Smooth muscle cell (in vitro differentiated cells): ENCODE measurements around the gene AMFR. TPM values are rescaled to one million over a fixed set of nuclear protein-coding genes. Genes with fewer than 3 reads are reported as not detected.

Experiments
- DNase-seq: peaks from one replicate; lab custom pipeline; 2025; ENCODE audit not compliant: unreplicated experiment; lab: John Stamatoyannopoulos, UW
- H2AFZ ChIP-seq: fragments of 200-600 bp; sonication (generic); 2 replicates; pipeline ENCODE4 v1.6.0; 2016; ENCODE audit warnings: antibody characterized with exemption, low read depth, mild to moderate bottlenecking
- H3F3A ChIP-seq: fragments of 200-600 bp; sonication (generic); 2 replicates; pipeline ENCODE4 v1.6.0; 2017; ENCODE audit warnings: antibody characterized with exemption, low read depth
- H3K27ac ChIP-seq: fragments of 200-600 bp; sonication (generic); 2 replicates; pipeline ENCODE4 v1.5.1; 2016; ENCODE audit warnings: low read depth, mild to moderate bottlenecking
- H3K27me3 ChIP-seq: fragments of 200-600 bp; sonication (generic); 2 replicates; pipeline ENCODE4 v1.6.1; 2016; ENCODE audit warnings: low read depth, mild to moderate bottlenecking
- H3K36me3 ChIP-seq: fragments of 200-600 bp; sonication (generic); 2 replicates; pipeline ENCODE4 v1.5.1; 2016; ENCODE audit warnings: low read depth
- H3K4me1 ChIP-seq: fragments of 200-600 bp; sonication (generic); 2 replicates; pipeline ENCODE4 v1.5.1; 2016; ENCODE audit warnings: low read depth
- H3K4me2 ChIP-seq: fragments of 200-600 bp; sonication (generic); 2 replicates; pipeline ENCODE4 v1.6.0; 2016; ENCODE audit warnings: mild to moderate bottlenecking
- H3K4me3 ChIP-seq: fragments of 200-600 bp; sonication (generic); 2 replicates; pipeline ENCODE4 v1.5.1; 2016; ENCODE audit warnings: mild to moderate bottlenecking
- H3K79me2 ChIP-seq: fragments of 200-600 bp; sonication (generic); 2 replicates; pipeline ENCODE4 v1.6.0; 2016; ENCODE audit warnings: low read depth, mild to moderate bottlenecking
- H3K9ac ChIP-seq: fragments of 200-600 bp; sonication (generic); 2 replicates; pipeline ENCODE4 v1.6.0; 2016; ENCODE audit warnings: low read depth
- H3K9me3 ChIP-seq: fragments of 200-600 bp; sonication (generic); replicated peaks from 2 replicates; pipeline ENCODE4 v1.5.1; 2016; ENCODE audit warnings: low read depth
- H4K20me1 ChIP-seq: fragments of 200-600 bp; sonication (generic); 2 replicates; pipeline ENCODE4 v1.6.0; 2016; ENCODE audit warnings: low read depth
- CTCF ChIP-seq: fragments of 200-600 bp; sonication (generic); IDR thresholded peaks from 2 replicates; pipeline ENCODE4 v1.5.1; 2017; ENCODE audit warnings: borderline replicate concordance, mild to moderate bottlenecking, antibody characterized with exemption; ENCODE audit not compliant: insufficient read depth, poor library complexity, severe bottlenecking
- WGBS: methylation state at CpG from one replicate; pipeline ENCODE4 v1.1.7; 2016; ENCODE audit warnings: low lambda C conversion rate; 5-methylcytosine and 5-hydroxymethylcytosine counted together
- polyA plus RNA-seq: library from polyadenylated mRNA; unstranded; fragments of >200 nt; fragmentation: Nextera tagmentation; extraction: Ambion mirVana; gene quantifications from 2 replicates; pipeline ENCODE4 v1.2.1, GENCODE V29; 2016
- total RNA-seq: library from RNA; depleted of rRNA; stranded (reverse); fragments of >200 nt; gene quantifications from 2 replicates; pipeline ENCODE4 v1.2.3, GENCODE V29; 2014

AMFR gene
- total and polyA plus RNA-seq, 2 experiments from 2014 or later: 45.2 to 76.6 TPM

GRCh38 chr16:56347166-56347565 is 78.2 kb downstream of the AMFR start:
- no peak overlapping the region for H2AFZ ChIP-seq
- H3F3A ChIP-seq: no peaks in the 10 kb centered on the region
- TF ChIP-seq CTCF: no peak
- H3K4me1 ChIP-seq: no peaks in the 10 kb centered on the region
- DNase-seq: no peak
- H3K9ac ChIP-seq: no peak overlapping the region
- H3K4me2 ChIP-seq: no peak overlapping the region
- no peaks in the 10 kb centered on the region for H3K27me3 ChIP-seq
- H4K20me1 ChIP-seq: no peaks in the 10 kb centered on the region
- no peak overlapping the region for H3K4me3 ChIP-seq
- no peak overlapping the region for H3K27ac ChIP-seq
- WGBS: 68% methylated on average over 8 of the region's 8 CpGs
- H3K79me2 ChIP-seq: no peaks in the 10 kb centered on the region
- no peaks in the 10 kb centered on the region for H3K36me3 ChIP-seq
- H3K9me3 ChIP-seq: no peaks in the 10 kb centered on the region

GRCh38 chr16:56346131-56346890 is 79.0 kb downstream of the AMFR start:
- Histone ChIP-seq H3K4me1 (no peaks in the 10 kb centered on the region), H3K9ac (no peak overlapping the region), H3K9me3 (no peaks in the 10 kb centered on the region), H3K4me2 (no peak overlapping the region), H3F3A (no peaks in the 10 kb centered on the region), H3K36me3 (no peaks in the 10 kb centered on the region), H4K20me1 (no peaks in the 10 kb centered on the region), H3K27me3 (no peaks in the 10 kb centered on the region), H2AFZ (no peak overlapping the region), H3K79me2 (no peaks in the 10 kb centered on the region), H3K4me3 (no peak overlapping the region), H3K27ac (no peak overlapping the region)
- WGBS: 97% methylated on average over 15 of the region's 15 CpGs
- no peak for TF ChIP-seq CTCF
- no peak for DNase-seq

GRCh38 chr16:56345406-56346050 is 79.8 kb downstream of the AMFR start:
- Histone ChIP-seq H3K79me2 (no peaks in the 10 kb centered on the region), H4K20me1 (no peaks in the 10 kb centered on the region), H3K4me1 (no peaks in the 10 kb centered on the region), H3K9ac (no peak overlapping the region), H3K4me2 (no peak overlapping the region), H3K9me3 (no peaks in the 10 kb centered on the region), H3K4me3 (no peak overlapping the region), H3K27ac (no peak overlapping the region), H3F3A (no peaks in the 10 kb centered on the region), H2AFZ (no peak overlapping the region), H3K36me3 (no peaks in the 10 kb centered on the region), H3K27me3 (no peaks in the 10 kb centered on the region)
- DNase-seq: no peak
- TF ChIP-seq CTCF: no peak
- 93% methylated on average over 13 of the region's 13 CpGs for WGBS
